Fibroblast of gingiva (primary cell): Measurements from ENCODE around the gene HTT.
"Not testable (repeated sequence)": the region's sequence is repeated elsewhere in the genome, so short reads cannot be mapped to it uniquely, and the experiment has no call there.

Source experiments
- DNase-seq: peaks from one replicate; pipeline ENCODE4 v3.0.0-alpha.2; 2011; ENCODE audit warnings: low read depth

HTT gene

GRCh38 chr4:3082925-3083515, 8.5 kb downstream of the HTT start:
- no peak for DNase-seq

- DNase-seq: no peak
These were observed 9.3 kb downstream of the HTT start for GRCh38 chr4:3083732-3084131.

GRCh38 chr4:3085948-3086670, 11.6 kb downstream of the HTT start:
- no peak for DNase-seq

GRCh38 chr4:3087115-3087797, 12.8 kb downstream of the HTT start:
- DNase-seq: no peak

- no peak for DNase-seq
These were observed 17.0 kb downstream of the HTT start for GRCh38 chr4:3091464-3091863.

- DNase-seq: not testable (repeated sequence)
These were observed 20.2 kb downstream of the HTT start for GRCh38 chr4:3094701-3095100.

GRCh38 chr4:3096202-3096601, 21.7 kb downstream of the HTT start:
- DNase-seq: no peak

- peak; percentile 75 for DNase-seq
These were observed 23.9 kb downstream of the HTT start for GRCh38 chr4:3098346-3098745.

- DNase-seq: peak; percentile 82
These were observed 32.1 kb downstream of the HTT start for GRCh38 chr4:3106339-3107186.

- no peak for DNase-seq
These were observed 32.8 kb downstream of the HTT start for GRCh38 chr4:3107271-3107670.

GRCh38 chr4:3107691-3108121, 33.2 kb downstream of the HTT start:
- DNase-seq: peak; percentile 78

GRCh38 chr4:3108211-3108610, 33.7 kb downstream of the HTT start:
- DNase-seq: peak; percentile 21

GRCh38 chr4:3111461-3111860, 37.0 kb downstream of the HTT start:
- DNase-seq: peak; percentile 37

- DNase-seq: no peak
These were observed 37.7 kb downstream of the HTT start for GRCh38 chr4:3112201-3112600.

GRCh38 chr4:3112609-3113469, 38.4 kb downstream of the HTT start:
- no peak for DNase-seq

- DNase-seq: no peak
These were observed 39.9 kb downstream of the HTT start for GRCh38 chr4:3114377-3114776.

- no peak for DNase-seq
These were observed 41.3 kb downstream of the HTT start for GRCh38 chr4:3115637-3116270.

GRCh38 chr4:3116955-3117354, 42.5 kb downstream of the HTT start:
- DNase-seq: no peak

GRCh38 chr4:3118312-3118711, 43.8 kb downstream of the HTT start:
- no peak for DNase-seq

- DNase-seq: no peak
These were observed 45.0 kb downstream of the HTT start for GRCh38 chr4:3119464-3119863.

GRCh38 chr4:3121110-3121509, 46.6 kb downstream of the HTT start:
- DNase-seq: no peak
